Esophagus muscularis mucosa (tissue), 3 donors: ENCODE results near the gene GJA1.

Experiments used
- CTCF ChIP-seq, 3 experiments: fragments of 200-600 bp in 2 of 3; fragments of 450-650 bp in 1 of 3; sonication (generic) in 2 of 3; IDR thresholded peaks; one replicate each; pipeline ENCODE4 v1.5.1; 2017 to 2019; ENCODE audit warnings: antibody characterized with exemption in 3 of 3, mild to moderate bottlenecking in 2 of 3, moderate library complexity in 1 of 3
- POLR2A ChIP-seq: fragments of 450-650 bp; IDR thresholded peaks from one replicate; pipeline ENCODE4 v1.6.1; 2017; ENCODE audit warnings: antibody characterized with exemption, moderate library complexity, mild to moderate bottlenecking, low read depth
- POLR2AphosphoS5 ChIP-seq, 2 donors: sonication (generic); formaldehyde crosslinking; IDR thresholded peaks; one replicate each; pipeline ENCODE4 v1.6.1; 2017; ENCODE audit warnings: antibody characterized with exemption in 2 of 2

- no peak for TF ChIP-seq POLR2AphosphoS5 (IDR thresholded peaks at IDR 0.05)
- no peak for TF ChIP-seq CTCF (IDR thresholded peaks at IDR 0.05)
- no peak for TF ChIP-seq POLR2A
Observed at GRCh38 chr6:121389419-121389818, 46.0 kb upstream of the GJA1 start.
